Heart left ventricle (tissue), 16 donors: Measurements from ENCODE around the gene MRPL27. TPM values are rescaled to one million over a fixed set of nuclear protein-coding genes. Genes with fewer than 3 reads are reported as not detected.

Experiments used
- ATAC-seq, 4 donors: fragments of 200-7000 bp; cut with Tn5 transposase; one replicate each; pipeline ENCODE4 v1.9.1; 2020 to 2022; ENCODE audit warnings: moderate library complexity in 4 of 4, mild to moderate bottlenecking in 3 of 4, moderate number of reproducible peaks in 1 of 4
- DNase-seq, 5 donors: peaks; one replicate each; pipeline ENCODE4 v3.0.0-alpha.2; 2020
- H3K27ac ChIP-seq, 12 donors: fragments of 200-600 bp; sonication (generic) in 4 of 12; one replicate each; pipeline versions ENCODE4 v1.5.0 to v1.8.0; 2016 to 2022; ENCODE audit warnings: mild to moderate bottlenecking in 2 of 12
- H3K27me3 ChIP-seq, 9 donors: fragments of 200-600 bp; sonication (generic) in 2 of 9; one replicate each; pipeline versions ENCODE4 v1.5.1 to v1.8.0; 2016 to 2022; ENCODE audit warnings: mild to moderate bottlenecking in 3 of 9
- H3K36me3 ChIP-seq, 9 donors: fragments of 200-600 bp; sonication (generic) in 2 of 9; one replicate each; pipeline versions ENCODE4 v1.5.0 to v1.8.0; 2018 to 2022; ENCODE audit warnings: mild to moderate bottlenecking in 2 of 9
- H3K4me1 ChIP-seq, 12 donors: fragments of 200-600 bp; sonication (generic) in 4 of 12; one replicate each; pipeline versions ENCODE4 v1.5.0 to v1.8.0; 2016 to 2022; ENCODE audit warnings: mild to moderate bottlenecking in 3 of 12
- H3K4me3 ChIP-seq, 12 donors: fragments of 200-600 bp; sonication (generic) in 4 of 12; one replicate each; pipeline versions ENCODE4 v1.5.0 to v1.8.0; 2017 to 2022; ENCODE audit warnings: mild to moderate bottlenecking in 9 of 12, moderate library complexity in 4 of 12
- H3K9me3 ChIP-seq, 12 donors: fragments of 200-600 bp; sonication (generic) in 4 of 12; one replicate each; pipeline versions ENCODE4 v1.5.0 to v1.8.0; 2016 to 2022; ENCODE audit warnings: mild to moderate bottlenecking in 1 of 12
- CTCF ChIP-seq, 12 donors: fragments of 200-600 bp; sonication (generic) in 4 of 12; IDR thresholded peaks; one replicate each; pipeline versions ENCODE4 v1.5.0 to v1.8.0; 2018 to 2022; ENCODE audit warnings: antibody characterized with exemption in 12 of 12, mild to moderate bottlenecking in 5 of 12
- POLR2A ChIP-seq, 2 donors: fragments of 450-650 bp; IDR thresholded peaks; one replicate each; pipeline ENCODE4 v1.6.1; 2017; ENCODE audit warnings: antibody characterized with exemption in 2 of 2, mild to moderate bottlenecking in 2 of 2, moderate library complexity in 2 of 2
- WGBS, 4 donors: extraction: QIAGEN DNeasy Blood & Tissue Kit in 2 of 4; methylation state at CpG; one replicate each; pipeline versions ENCODE4 v1.1.5 to v1.1.7; 2013 to 2018; 5-methylcytosine and 5-hydroxymethylcytosine counted together
- intact Hi-C, 10 donors: fragments of 100-400 bp; cut with DNase I; formaldehyde crosslinking; loops; one replicate each; pipeline versions ENCODE4 v1.11.1 to v1.14.2; 2022
- long read RNA-seq, 3 donors: library from polyadenylated mRNA; unstranded; transcript quantifications; one replicate each; pipeline ENCODE4 v2.0.0, GENCODE V29; 2020 to 2021
- polyA plus RNA-seq, 2 donors: library from polyadenylated mRNA; stranded (reverse); fragments of 200-250 nt; gene quantifications; one replicate each; pipeline ENCODE4 v1.2.3, GENCODE V29; 2013
- total RNA-seq, 9 donors: library from RNA; depleted of rRNA in 2 of 9; stranded (reverse); fragments of >200 nt in 2 of 9; fragmentation: NEBNext Ultra II Directional in 3 of 9; extraction: Animal tissue kit (Norgen Biotek cat#: 25700) in 3 of 9; gene quantifications; one replicate each; pipeline versions ENCODE4 v1.1.0 to v1.2.4, GENCODE V29; 2016 to 2023
- donor health status: ischemic (EF 13 %, LVEDD 7.1; RV severe dilation, severe dysfunction).
- donor health status: healthy with polysubstance abuse.
- donor health status: DM: no; HTN: yes; CAD: no.
- donor health status: DM: no; HTN: no; CAD: no.
- donor health status: ischemic (EF 25% LVEDD 6.9; RV normal size, moderate dysfunction).
- donor health status: ischemic (EF 25% LVEDD 5.7; RV mildly dilated, moderate dysfunction).
- donor health status: healthy.
- donor health status: DM: yes; HTN: yes; CAD: no.
- donor health status: ischemic (EF 35%, LVEDD 5.7; RV mildly dilated, moderate dysfunction).
- donor health status: nonischemic (EF 11% LVEDD 7.7; RV severe dilation, severe dysfunction).
- donor health status: DM: yes; HTN: yes; CAD: no.
- donor health status: PGD.
- donor health status: ischemic (EF 29% LVEDD 5.4; RV normal size, mild dysfunction).
- donor health status: nonischemic (EF 23%, LVEDD 6.1; RV moderate dilation, normal function).

Gene MRPL27
- total RNA-seq: 10 to 100 TPM; 52.9 to 91.6 (median 65.3) TPM
- polyA plus RNA-seq: 100 to 1,000 TPM; 190 to 243 TPM
- long read RNA-seq, donor 1, transcript MRPL27-201 (4 exons, 716 nt): major isoform, 51 of 60 reads
- long read RNA-seq, donor 1, partial matches to known transcripts: 0 of 60 reads
- long read RNA-seq, donor 1, other reads (novel, unspliced or antisense): 8 of 60 reads
- long read RNA-seq, donor 2, transcript MRPL27-201 (4 exons, 716 nt): major isoform, 27 of 37 reads
- long read RNA-seq, donor 2, partial matches to known transcripts: 2 of 37 reads
- long read RNA-seq, donor 2, other reads (novel, unspliced or antisense): 4 of 37 reads
- long read RNA-seq, donor 3, transcript MRPL27-201 (4 exons, 716 nt): major isoform, 46 of 50 reads
- long read RNA-seq, donor 3, partial matches to known transcripts: 0 of 50 reads
- long read RNA-seq, donor 3, other reads (novel, unspliced or antisense): 2 of 50 reads

GRCh38 chr17:50372758-50373556 is at the start of gene MRPL27, which contains the start of gene EME1:
MRPL27 (minus strand) TSS chr17:50373184; CDS start chr17:50373170, 14 bp downstream.
EME1 (plus strand) TSS chr17:50373229; CDS start chr17:50375209, 1,980 bp downstream.
- Histone ChIP-seq H3K27me3 (no peaks in the 10 kb centered on the region), H3K4me1 (peaks cover 0 to 23% (median 14%) of the 10 kb centered on the region in 12 donors), H3K9me3 (no peaks in the 10 kb centered on the region), H3K4me3 (peak within 1 kb of the TSS; percentile 59 to 92 (median 73)), H3K36me3 (peaks cover 0 to 29% (median 27%) of the 10 kb centered on the region in 9 donors), H3K27ac (peak within 1 kb of the TSS; percentile 86 to 97 (median 94))
- WGBS, 4 donors: 1 to 4% (median 3%) methylated on average over 42 of the region's 42 CpGs
- TF ChIP-seq CTCF (IDR thresholded peaks at IDR 0.05) (no peak), POLR2A (IDR thresholded peaks at IDR 0.05) (peak in 1 of 2 donors; percentile 65)
- ATAC-seq: peak; percentile 92 to 96 (median 94)
- DNase-seq: peak; percentile 84 to 92 (median 88)
- intact Hi-C loops: loop anchor here in 1 of 10 donors (10.0 kb wide), 1 partner anchor 102 kb away; the partner anchor contains the start of gene RSAD1

- Histone ChIP-seq H3K36me3 (no peaks in the 10 kb centered on the region), H3K4me1 (peaks cover 0 to 66% (median 27%) of the 10 kb centered on the region in 12 donors), H3K27ac (peak overlapping the region in 1 of 12 donors; percentile 89), H3K4me3 (no peak overlapping the region), H3K27me3 (no peaks in the 10 kb centered on the region), H3K9me3 (no peaks in the 10 kb centered on the region)
- intact Hi-C loops: loop anchor here in 1 of 10 donors (10.0 kb wide), 1 partner anchor 52 kb away; the partner anchor contains the start of gene RSAD1
- WGBS, 4 donors: 95 to 98% (median 97%) methylated on average over 2 of the region's 2 CpGs
- no peak for DNase-seq
- ATAC-seq: no peak
- TF ChIP-seq CTCF (IDR thresholded peaks at IDR 0.05) (no peak), POLR2A (IDR thresholded peaks at IDR 0.05) (no peak)
Observed at GRCh38 chr17:50422738-50423137, 49.8 kb upstream of the MRPL27 start.

GRCh38 chr17:50421308-50422051 is 48.5 kb upstream of the MRPL27 start:
- Histone ChIP-seq H3K27ac (peak overlapping the region in 10 of 12 donors; percentile 8 to 89 (median 50)), H3K4me1 (peaks cover 0 to 53% (median 16%) of the 10 kb centered on the region in 12 donors), H3K4me3 (peak overlapping the region in 8 of 12 donors; percentile 4 to 49 (median 32)), H3K36me3 (no peaks in the 10 kb centered on the region), H3K27me3 (no peaks in the 10 kb centered on the region), H3K9me3 (no peaks in the 10 kb centered on the region)
- TF ChIP-seq CTCF (IDR thresholded peaks at IDR 0.05) (no peak), POLR2A (IDR thresholded peaks at IDR 0.05) (no peak)
- WGBS, 4 donors: 51 to 58% (median 52%) methylated on average over 3 of the region's 3 CpGs
- intact Hi-C loops: loop anchor here in 1 of 10 donors (10.0 kb wide), 1 partner anchor 53 kb away; the partner anchor contains the start of gene RSAD1
- DNase-seq (no peak), ATAC-seq (no peak)
